Neuron (in vitro differentiated cells): Measurements from ENCODE around the gene CROCC.
"Not testable (repeated sequence)": the region's sequence is repeated elsewhere in the genome, so short reads cannot be mapped to it uniquely, and the experiment has no call there.

Source experiments
- H2AFZ ChIP-seq: one replicate; pipeline ENCODE4 v1.6.1; 2013; ENCODE audit warnings: low read depth, mild to moderate bottlenecking, inconsistent platforms, low read length, moderate library complexity
- H3K27me3 ChIP-seq: one replicate; pipeline ENCODE4 v1.6.1; 2013; ENCODE audit warnings: low read length; ENCODE audit not compliant: insufficient read depth
- H3K36me3 ChIP-seq: one replicate; pipeline ENCODE4 v1.6.1; 2013; ENCODE audit warnings: low read length; ENCODE audit not compliant: insufficient read depth
- H3K4me1 ChIP-seq: one replicate; pipeline ENCODE4 v1.6.1; 2013; ENCODE audit warnings: low read length; ENCODE audit not compliant: insufficient read depth
- H3K4me3 ChIP-seq: 2 replicates; pipeline ENCODE4 v1.5.1; 2013; ENCODE audit warnings: mild to moderate bottlenecking, low read length, moderate library complexity
- H3K9me3 ChIP-seq: one replicate; pipeline ENCODE4 v1.6.1; 2013; ENCODE audit warnings: low read length

CROCC gene

DNA sequence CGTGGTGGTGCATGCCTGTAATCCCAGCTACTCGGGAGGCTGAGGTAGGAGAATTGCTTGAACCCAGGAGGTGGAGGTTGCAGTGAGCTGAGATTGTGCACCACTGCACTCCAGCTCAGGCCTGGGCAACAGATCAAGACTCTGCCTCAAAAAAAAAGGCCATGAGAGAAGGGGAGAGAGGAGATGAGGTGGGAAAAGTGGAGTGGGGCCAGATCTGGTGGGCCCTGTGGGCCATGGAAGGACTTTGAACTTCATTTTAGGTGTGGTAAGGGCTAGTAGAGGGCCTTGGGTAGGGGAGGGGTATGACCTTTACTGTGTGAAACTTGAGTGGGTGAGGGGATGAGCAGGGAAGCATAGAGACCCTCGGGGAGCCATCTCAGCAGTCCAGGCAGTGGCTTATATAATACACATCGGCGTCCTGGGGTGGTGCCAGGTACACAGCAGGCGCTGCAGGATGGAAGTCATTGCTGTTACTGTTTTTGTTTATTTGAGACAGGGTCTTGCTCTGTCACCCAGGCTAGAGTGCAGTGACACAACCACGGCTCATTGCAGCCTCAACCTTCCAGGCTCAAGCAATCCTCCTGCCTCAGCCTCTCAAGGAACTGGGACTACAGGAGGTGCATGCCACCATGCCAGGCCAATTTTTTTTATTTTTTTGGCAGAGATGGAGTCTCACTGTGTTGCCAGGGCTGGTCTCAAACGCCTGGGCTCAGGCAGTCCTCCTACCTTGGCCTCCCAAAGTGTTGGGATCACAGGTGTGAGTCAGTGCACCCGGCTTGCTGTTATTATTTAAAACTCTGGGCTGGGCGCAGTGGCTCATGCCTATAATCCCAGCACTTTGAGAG lies 5.5 kb upstream of the CROCC start:
- not testable (repeated sequence) for H3K4me1 ChIP-seq, H3K9me3 ChIP-seq, H3K27me3 ChIP-seq, H3K4me3 ChIP-seq, H2AFZ ChIP-seq, H3K36me3 ChIP-seq

DNA sequence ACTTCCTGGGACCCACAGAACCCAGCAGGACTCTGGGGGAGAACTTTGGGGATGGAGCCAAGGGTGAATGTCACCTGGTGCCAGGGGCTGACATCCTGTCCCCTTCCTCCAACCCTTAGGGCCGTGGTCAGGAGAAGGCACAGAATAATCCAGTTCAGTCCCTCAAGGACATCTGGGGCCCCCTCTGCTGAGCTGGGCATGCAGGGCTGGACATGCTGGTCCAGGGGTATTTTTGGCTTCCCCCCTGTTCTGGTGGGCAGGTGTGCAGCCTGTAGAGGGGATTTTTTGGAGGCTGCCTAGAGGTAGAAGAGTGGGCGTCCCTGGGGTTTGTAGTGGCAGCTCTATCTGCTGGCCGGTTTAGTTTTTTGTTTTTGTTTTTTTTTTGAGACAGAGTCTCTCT lies 3.4 kb upstream of the CROCC start:
- Histone ChIP-seq H3K4me3 (no peak overlapping the region), H3K9me3 (no peaks in the 10 kb centered on the region), H3K36me3 (no peaks in the 10 kb centered on the region)

DNA sequence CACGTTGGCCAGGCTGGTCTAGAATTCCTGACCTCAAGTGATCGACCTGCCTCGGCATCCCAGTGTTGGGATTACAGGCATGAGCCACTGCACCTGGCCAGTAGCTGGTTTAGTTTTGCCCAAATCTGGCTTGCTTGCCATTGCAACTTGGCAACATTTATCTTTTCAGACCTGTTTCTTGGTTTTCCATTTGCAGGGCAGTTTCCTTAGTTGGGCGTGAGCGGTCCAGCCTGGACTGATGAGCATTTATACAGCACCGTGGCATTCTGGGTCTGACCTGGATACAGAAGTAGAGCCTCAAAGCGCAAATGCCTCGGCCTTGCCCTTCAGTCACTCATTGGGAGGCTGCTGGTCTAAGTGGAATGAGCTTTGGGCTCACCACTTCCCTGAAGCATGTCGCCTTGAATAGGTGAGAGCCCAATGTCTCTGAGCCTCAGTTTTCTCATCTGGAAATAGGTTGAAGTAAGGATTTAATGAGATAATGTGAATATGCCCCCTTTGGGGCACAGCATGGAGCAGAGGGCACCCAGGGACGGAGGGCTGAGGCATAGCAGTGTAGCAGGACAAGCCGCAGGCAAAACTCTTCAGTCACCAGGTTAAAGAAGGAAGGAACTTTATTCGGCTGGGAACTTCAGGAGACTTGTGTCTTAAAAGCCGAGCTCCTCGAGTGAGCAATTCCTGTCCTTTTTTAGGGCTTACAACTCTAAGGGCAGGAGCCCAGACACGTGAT lies 2.6 kb upstream of the CROCC start:
- H3K9me3 ChIP-seq, H2AFZ ChIP-seq, H3K36me3 ChIP-seq, H3K27me3 ChIP-seq, H3K4me3 ChIP-seq: not testable (repeated sequence)
- peaks cover 12% of the 10 kb centered on the region for H3K4me1 ChIP-seq

More for the DNA sequence above, 3.4 kb upstream of the CROCC start:
- H2AFZ ChIP-seq, result no peak overlapping the region
- H3K4me1 ChIP-seq, result peaks cover 14% of the 10 kb centered on the region
- H3K27me3 ChIP-seq, result no peaks in the 10 kb centered on the region

- Histone ChIP-seq H3K4me3 (no peak overlapping the region), H3K36me3 (no peaks in the 10 kb centered on the region), H3K27me3 (no peaks in the 10 kb centered on the region), H3K4me1 (peaks cover 18% of the 10 kb centered on the region), H2AFZ (no peak overlapping the region), H3K9me3 (no peaks in the 10 kb centered on the region)
Measured at GRCh38 chr1:16920951-16921350, 780 bp upstream of the CROCC start.

- H3K27me3 ChIP-seq, result no peaks in the 10 kb centered on the region
- H2AFZ ChIP-seq, result no peak overlapping the region
- no peaks in the 10 kb centered on the region for H3K9me3 ChIP-seq
- H3K4me3 ChIP-seq, result no peak overlapping the region
- H3K4me1 ChIP-seq, result peaks cover 33% of the 10 kb centered on the region
- no peaks in the 10 kb centered on the region for H3K36me3 ChIP-seq
Measured at GRCh38 chr1:16922466-16922865, 735 bp downstream of the CROCC start.

GRCh38 chr1:16922885-16923431 lies 1.2 kb downstream of the CROCC start:
- Histone ChIP-seq H3K27me3 (no peaks in the 10 kb centered on the region), H3K4me1 (peaks cover 38% of the 10 kb centered on the region), H3K4me3 (no peak overlapping the region), H3K36me3 (no peaks in the 10 kb centered on the region), H2AFZ (no peak overlapping the region), H3K9me3 (no peaks in the 10 kb centered on the region)

GRCh38 chr1:16924216-16924918 lies 2.6 kb downstream of the CROCC start:
- H3K36me3 ChIP-seq, result no peaks in the 10 kb centered on the region
- peaks cover 46% of the 10 kb centered on the region for H3K4me1 ChIP-seq
- no peaks in the 10 kb centered on the region for H3K27me3 ChIP-seq
- H3K4me3 ChIP-seq, result no peak overlapping the region
- no peak overlapping the region for H2AFZ ChIP-seq
- H3K9me3 ChIP-seq, result no peaks in the 10 kb centered on the region

GRCh38 chr1:16924919-16925477 lies 3.3 kb downstream of the CROCC start:
- Histone ChIP-seq H3K36me3 (no peaks in the 10 kb centered on the region), H3K9me3 (no peaks in the 10 kb centered on the region), H3K4me3 (no peak overlapping the region), H3K27me3 (no peaks in the 10 kb centered on the region), H2AFZ (no peak overlapping the region), H3K4me1 (peaks cover 52% of the 10 kb centered on the region)

DNA sequence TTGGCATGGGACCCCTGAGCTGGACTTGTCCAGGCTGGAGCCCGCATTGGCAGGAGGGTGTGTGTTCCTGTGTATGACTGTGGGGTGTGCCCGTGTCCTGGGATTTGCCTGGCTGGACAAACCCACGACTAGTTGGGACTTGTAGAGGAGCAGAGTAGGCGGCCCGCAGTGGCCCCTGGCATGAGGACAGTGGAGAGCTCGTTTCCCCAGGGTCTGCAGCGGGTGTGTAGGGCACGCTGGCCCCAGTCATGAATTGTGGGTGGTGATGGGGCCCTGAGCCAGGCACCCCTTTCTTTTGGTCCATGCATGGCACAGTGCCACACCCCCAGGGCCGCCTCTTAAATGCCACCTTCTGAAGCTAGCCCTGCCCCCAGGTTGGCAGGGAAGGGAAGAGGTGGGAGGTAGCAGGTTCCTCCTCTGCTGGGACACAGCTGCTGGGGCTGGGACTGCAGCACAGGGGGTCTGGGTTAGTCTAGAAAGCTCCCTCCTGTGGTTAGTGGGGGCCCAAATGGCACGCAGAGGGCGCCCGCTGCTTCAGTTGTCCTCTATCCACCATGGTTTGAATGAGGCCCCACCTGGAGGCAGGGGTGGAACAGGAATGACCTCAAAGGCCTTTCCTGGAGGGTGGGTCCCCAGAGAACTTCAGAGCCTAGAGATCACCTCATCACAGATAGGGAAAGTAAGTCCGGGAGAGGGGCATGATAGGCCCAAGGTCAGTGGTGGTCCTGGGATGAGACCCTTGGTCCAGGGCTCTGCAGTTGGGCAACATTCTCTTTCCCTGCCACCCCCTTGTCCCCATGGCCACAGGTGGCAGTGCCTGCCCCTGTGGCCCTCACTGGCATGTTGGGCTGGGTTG lies 4.1 kb downstream of the CROCC start:
- Histone ChIP-seq H3K27me3 (no peaks in the 10 kb centered on the region), H3K36me3 (no peaks in the 10 kb centered on the region), H3K4me1 (peaks cover 52% of the 10 kb centered on the region), H3K4me3 (no peak overlapping the region), H3K9me3 (no peaks in the 10 kb centered on the region), H2AFZ (no peak overlapping the region)

DNA sequence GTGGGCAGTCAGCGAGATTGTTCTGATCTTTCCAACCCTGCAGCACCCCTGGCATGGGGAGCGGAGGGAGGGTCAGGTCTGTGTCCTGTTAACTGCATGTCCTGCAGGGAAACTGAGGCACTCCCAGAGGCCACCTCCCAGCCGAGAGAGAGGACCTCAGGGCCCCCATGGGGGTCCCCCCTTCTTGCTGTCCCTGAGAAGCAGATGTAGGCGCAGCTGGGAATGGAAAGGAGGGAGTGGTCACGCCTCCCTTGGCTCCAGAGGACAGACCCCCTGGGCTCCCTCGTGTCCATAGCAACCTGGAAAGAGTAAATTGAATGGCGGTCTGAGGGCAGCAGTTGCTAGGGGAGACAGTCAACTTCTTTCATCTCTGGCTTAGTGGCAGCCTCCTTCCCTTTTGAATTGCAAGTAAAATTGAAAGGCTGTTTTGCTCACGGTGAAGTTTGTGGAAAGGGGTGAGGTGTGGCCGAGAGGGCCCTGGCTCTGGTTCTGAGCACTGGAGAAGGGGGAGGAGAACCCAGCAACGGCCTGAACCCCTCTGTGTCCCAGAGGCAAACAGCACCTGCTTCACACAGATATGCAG lies 4.9 kb downstream of the CROCC start:
- Histone ChIP-seq H3K9me3 (no peaks in the 10 kb centered on the region), H3K4me1 (peaks cover 48% of the 10 kb centered on the region), H3K27me3 (no peaks in the 10 kb centered on the region), H3K36me3 (peaks cover 3% of the 10 kb centered on the region), H3K4me3 (no peak overlapping the region), H2AFZ (no peak overlapping the region)

DNA sequence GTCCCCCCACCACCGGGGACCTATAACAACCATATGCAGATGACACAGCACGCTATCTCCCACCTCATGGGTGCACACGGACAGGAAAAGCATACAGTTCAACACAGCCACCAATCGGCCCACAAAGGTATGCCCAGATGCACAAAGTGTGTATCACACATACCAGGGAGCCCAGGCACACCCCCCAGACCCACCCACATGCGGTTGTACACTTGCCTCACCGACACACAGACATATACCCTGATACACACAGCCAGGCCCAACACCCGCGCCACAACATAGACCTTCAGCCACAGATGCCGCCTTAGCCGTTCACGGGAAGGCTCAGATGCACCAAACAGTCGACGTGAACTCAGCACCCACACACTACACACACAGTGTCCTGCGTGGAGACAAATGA lies 5.5 kb downstream of the CROCC start:
- no peak overlapping the region for H2AFZ ChIP-seq
- no peaks in the 10 kb centered on the region for H3K9me3 ChIP-seq
- no peak overlapping the region for H3K4me3 ChIP-seq
- H3K27me3 ChIP-seq, result no peaks in the 10 kb centered on the region
- peaks cover 3% of the 10 kb centered on the region for H3K36me3 ChIP-seq
- peaks cover 41% of the 10 kb centered on the region for H3K4me1 ChIP-seq
